A673 (cell line): Measurements from ENCODE around the gene NUDT11.

Experiments
- EZH2 ChIP-seq: fragments of 200-600 bp; sonication (generic); IDR thresholded peaks from 2 replicates; pipeline ENCODE4 v1.6.1; 2017; ENCODE audit warnings: borderline replicate concordance, low read depth, mild to moderate bottlenecking, mixed read lengths, antibody characterized with exemption, low read length; ENCODE audit not compliant: poor library complexity, severe bottlenecking
- TF ChIP-seq, protein P1 (sequence below): fragments of 300-800, 200-600 bp; sonication (generic); conservative IDR thresholded peaks from 2 replicates; pipeline ENCODE4 v1.5.1; 2017; ENCODE audit warnings: low read depth, mild to moderate bottlenecking, antibody characterized with exemption, low read length, moderate library complexity, mixed read lengths

DNA sequence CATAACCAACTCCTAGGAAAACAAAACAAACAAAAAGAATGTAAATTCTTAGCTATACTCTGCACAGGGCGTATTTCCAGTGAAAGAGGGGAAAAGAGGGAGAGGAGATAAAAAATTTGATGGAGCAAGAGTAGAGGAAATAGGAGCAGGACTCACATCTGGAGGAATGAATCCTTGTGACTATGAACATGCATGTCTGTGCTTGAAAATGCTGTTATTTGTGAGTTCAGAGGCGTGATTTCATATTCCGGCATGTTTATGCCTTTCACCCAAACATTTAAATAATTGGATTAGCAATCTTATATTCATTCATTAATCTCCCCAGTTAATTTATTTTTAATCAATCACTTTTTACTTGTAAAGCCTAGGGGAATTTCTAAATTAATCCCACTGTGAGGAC, 11.2 kb upstream of the NUDT11 start:
- no peak for TF ChIP-seq EZH2
- TF ChIP-seq, protein P1, sequence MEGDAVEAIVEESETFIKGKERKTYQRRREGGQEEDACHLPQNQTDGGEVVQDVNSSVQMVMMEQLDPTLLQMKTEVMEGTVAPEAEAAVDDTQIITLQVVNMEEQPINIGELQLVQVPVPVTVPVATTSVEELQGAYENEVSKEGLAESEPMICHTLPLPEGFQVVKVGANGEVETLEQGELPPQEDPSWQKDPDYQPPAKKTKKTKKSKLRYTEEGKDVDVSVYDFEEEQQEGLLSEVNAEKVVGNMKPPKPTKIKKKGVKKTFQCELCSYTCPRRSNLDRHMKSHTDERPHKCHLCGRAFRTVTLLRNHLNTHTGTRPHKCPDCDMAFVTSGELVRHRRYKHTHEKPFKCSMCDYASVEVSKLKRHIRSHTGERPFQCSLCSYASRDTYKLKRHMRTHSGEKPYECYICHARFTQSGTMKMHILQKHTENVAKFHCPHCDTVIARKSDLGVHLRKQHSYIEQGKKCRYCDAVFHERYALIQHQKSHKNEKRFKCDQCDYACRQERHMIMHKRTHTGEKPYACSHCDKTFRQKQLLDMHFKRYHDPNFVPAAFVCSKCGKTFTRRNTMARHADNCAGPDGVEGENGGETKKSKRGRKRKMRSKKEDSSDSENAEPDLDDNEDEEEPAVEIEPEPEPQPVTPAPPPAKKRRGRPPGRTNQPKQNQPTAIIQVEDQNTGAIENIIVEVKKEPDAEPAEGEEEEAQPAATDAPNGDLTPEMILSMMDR: no peak
